NCI-H2196 treated with DMSO at 0.1 percent for 48 hours (cell line): ENCODE measurements around the gene GRIN3B.
A peak's percentile ranks its signal among the peaks of the same experiment; 100 is the strongest.

Experiments used
- DNase-seq: peaks from one replicate; lab custom pipeline; 2025; ENCODE audit not compliant: unreplicated experiment; lab: John Stamatoyannopoulos, UW

Gene GRIN3B

GRCh38 chr19:1057176-1057855, 57.1 kb downstream of the GRIN3B start:
- DNase-seq = peak; percentile 16

GRCh38 chr19:1058112-1058511, 57.9 kb downstream of the GRIN3B start:
- no peak for DNase-seq
